ENCODE results near the gene GH1.
A peak's percentile ranks its signal among the peaks of the same experiment; 100 is the strongest.
"Not testable (repeated sequence)": the region's sequence is repeated elsewhere in the genome, so short reads cannot be mapped to it uniquely, and the experiment has no call there.

GH1 gene

DNA sequence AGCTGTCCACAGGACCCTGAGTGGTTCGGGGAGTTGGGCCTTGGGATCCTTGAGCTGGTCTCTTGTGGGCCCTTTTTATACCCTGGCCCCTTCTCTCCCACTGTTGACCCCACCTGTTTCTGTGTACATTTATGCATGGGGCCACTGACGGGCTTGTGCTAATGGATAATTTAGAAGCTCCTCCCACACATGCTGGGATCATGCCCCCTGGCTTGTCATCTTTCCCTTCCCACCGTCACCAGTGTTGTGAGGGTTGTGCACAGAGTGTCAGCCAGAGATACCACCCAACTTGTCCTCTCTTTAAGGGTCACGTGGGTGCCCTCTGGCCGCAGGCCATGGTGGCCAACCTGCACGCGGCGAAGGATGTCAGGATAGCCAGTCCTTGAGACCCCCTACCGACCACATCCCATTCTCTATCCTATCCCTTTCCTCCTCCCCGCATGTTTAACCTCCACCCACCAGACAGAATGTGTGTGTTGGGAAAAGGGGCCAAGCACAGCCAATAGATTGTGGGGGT is at the start of gene GH1:
Gene GH1, minus strand, starts transcription at position 51 of the 517 bp plus-strand sequence. CDS start 63 bp downstream, outside the sequence.
- H2AFZ ChIP-seq; H3K27ac ChIP-seq; H3K27me3 ChIP-seq (ENCODE audit: control insufficient read depth, insufficient read depth, low read length); H3K4me1 ChIP-seq; H3K4me2 ChIP-seq (ENCODE audit: low read length); H3K79me2 ChIP-seq; H3K9me3 ChIP-seq (ENCODE audit: control insufficient read depth, low read length); H3K4me3 ChIP-seq (ENCODE audit: low read depth, low read length); H3K9ac ChIP-seq; H3K36me3 ChIP-seq (ENCODE audit: control insufficient read depth, insufficient read depth, low read length): not testable (repeated sequence)

DNA sequence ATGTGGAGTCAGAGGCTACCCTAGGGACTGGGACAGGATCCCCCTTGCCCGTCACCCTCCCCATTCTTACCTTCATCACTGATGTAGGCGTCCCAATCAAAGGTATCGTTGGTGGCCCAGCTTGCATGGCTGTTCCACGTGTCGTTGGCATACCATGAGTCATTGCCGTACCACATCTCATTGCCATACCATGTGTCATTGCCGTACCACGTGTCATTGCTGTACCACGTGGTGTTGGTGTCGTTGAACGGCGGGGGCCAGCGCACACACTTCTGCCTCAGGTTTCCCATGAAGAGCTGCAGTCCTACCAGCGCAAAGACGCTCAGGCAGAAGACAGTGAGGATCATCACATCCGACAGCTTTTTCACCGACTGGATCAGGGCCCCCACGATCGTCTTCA is 49.3 kb upstream of the GH1 start:
- Histone ChIP-seq H2AFZ (no peak overlapping the region), H3K27ac (no peak overlapping the region), H3K4me1 (no peaks in the 10 kb centered on the region), H3K27me3 (ENCODE audit: control insufficient read depth, insufficient read depth, low read length) (no peaks in the 10 kb centered on the region), H3K79me2 (no peaks in the 10 kb centered on the region), H3K9me3 (ENCODE audit: control insufficient read depth, low read length) (no peaks in the 10 kb centered on the region), H3K36me3 (ENCODE audit: control insufficient read depth, insufficient read depth, low read length) (no peaks in the 10 kb centered on the region), H3K4me3 (ENCODE audit: low read depth, low read length) (no peak overlapping the region), H3K4me2 (ENCODE audit: low read length) (no peak overlapping the region), H3K9ac (no peak overlapping the region)
- TF ChIP-seq, protein P1, sequence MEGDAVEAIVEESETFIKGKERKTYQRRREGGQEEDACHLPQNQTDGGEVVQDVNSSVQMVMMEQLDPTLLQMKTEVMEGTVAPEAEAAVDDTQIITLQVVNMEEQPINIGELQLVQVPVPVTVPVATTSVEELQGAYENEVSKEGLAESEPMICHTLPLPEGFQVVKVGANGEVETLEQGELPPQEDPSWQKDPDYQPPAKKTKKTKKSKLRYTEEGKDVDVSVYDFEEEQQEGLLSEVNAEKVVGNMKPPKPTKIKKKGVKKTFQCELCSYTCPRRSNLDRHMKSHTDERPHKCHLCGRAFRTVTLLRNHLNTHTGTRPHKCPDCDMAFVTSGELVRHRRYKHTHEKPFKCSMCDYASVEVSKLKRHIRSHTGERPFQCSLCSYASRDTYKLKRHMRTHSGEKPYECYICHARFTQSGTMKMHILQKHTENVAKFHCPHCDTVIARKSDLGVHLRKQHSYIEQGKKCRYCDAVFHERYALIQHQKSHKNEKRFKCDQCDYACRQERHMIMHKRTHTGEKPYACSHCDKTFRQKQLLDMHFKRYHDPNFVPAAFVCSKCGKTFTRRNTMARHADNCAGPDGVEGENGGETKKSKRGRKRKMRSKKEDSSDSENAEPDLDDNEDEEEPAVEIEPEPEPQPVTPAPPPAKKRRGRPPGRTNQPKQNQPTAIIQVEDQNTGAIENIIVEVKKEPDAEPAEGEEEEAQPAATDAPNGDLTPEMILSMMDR (IDR thresholded peaks at IDR 0.05) = no peak

DNA sequence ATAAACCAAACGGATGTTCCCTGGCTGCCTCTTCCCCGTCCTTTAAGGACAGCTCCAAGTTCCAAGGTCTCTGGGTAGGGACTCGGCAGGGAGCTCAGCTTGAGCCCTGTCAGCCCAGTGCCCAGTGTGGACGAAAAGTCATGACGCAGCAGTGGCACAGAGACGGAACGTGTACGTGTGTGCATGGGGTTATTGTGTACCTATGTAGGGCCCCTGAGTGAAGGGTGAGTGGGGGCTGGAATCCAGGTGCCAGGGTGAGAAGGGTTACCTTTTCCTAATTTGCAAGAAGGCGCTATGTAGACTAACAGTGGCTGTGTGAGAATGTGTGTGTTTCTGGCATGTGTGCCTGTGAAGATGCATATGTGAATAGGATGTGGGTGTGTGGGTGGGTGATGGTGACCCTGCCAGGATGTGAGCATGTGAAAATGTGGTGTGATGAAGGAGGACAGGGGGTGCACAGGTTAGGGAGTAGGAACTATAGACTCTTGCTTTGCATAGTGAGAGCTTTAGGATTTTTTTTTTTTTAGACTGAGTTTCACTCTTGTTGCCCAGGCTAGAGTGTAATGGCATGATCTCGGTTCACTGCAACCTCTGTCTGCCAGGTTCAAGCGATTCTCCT is 48.1 kb upstream of the GH1 start:
- H3K27me3 ChIP-seq (ENCODE audit: control insufficient read depth, insufficient read depth, low read length) = no peaks in the 10 kb centered on the region
- no peak overlapping the region for H3K4me2 ChIP-seq (ENCODE audit: low read length)
- no peak overlapping the region for H3K9ac ChIP-seq
- H3K4me1 ChIP-seq = no peaks in the 10 kb centered on the region
- H3K9me3 ChIP-seq (ENCODE audit: control insufficient read depth, low read length) = no peaks in the 10 kb centered on the region
- no peak overlapping the region for H2AFZ ChIP-seq
- H3K36me3 ChIP-seq (ENCODE audit: control insufficient read depth, insufficient read depth, low read length) = no peaks in the 10 kb centered on the region
- H3K4me3 ChIP-seq (ENCODE audit: low read depth, low read length) = no peak overlapping the region
- no peaks in the 10 kb centered on the region for H3K79me2 ChIP-seq
- TF ChIP-seq, protein P1 (IDR thresholded peaks at IDR 0.05) = no peak
- no peak overlapping the region for H3K27ac ChIP-seq

DNA sequence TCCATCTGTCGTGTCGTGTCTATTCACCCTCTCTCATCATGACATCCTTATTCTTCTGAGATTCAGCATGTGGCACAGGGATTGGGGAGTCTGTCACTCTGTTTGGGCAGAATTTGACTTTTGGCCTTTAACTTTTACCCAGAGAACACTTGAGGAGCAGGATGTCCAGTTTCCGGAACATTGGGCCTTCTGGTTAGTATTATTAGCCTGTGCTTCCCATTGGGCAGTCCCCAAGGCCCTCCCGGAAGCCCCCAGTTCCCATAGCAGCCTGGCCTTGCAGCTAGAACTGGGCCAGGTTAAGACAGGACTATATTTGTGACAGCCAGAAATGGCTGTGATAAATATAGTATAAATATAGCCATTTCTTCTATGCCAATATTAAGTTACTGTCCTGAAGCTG is 44.5 kb upstream of the GH1 start:
- Histone ChIP-seq H2AFZ (no peak overlapping the region), H3K27ac (peak overlapping the region; percentile 69), H3K79me2 (no peaks in the 10 kb centered on the region), H3K4me2 (ENCODE audit: low read length) (no peak overlapping the region), H3K27me3 (ENCODE audit: control insufficient read depth, insufficient read depth, low read length) (no peaks in the 10 kb centered on the region), H3K4me3 (ENCODE audit: low read depth, low read length) (no peak overlapping the region), H3K36me3 (ENCODE audit: control insufficient read depth, insufficient read depth, low read length) (no peaks in the 10 kb centered on the region), H3K4me1 (no peaks in the 10 kb centered on the region), H3K9ac (no peak overlapping the region), H3K9me3 (ENCODE audit: control insufficient read depth, low read length) (no peaks in the 10 kb centered on the region)
- TF ChIP-seq, protein P1 (IDR thresholded peaks at IDR 0.05) = no peak

DNA sequence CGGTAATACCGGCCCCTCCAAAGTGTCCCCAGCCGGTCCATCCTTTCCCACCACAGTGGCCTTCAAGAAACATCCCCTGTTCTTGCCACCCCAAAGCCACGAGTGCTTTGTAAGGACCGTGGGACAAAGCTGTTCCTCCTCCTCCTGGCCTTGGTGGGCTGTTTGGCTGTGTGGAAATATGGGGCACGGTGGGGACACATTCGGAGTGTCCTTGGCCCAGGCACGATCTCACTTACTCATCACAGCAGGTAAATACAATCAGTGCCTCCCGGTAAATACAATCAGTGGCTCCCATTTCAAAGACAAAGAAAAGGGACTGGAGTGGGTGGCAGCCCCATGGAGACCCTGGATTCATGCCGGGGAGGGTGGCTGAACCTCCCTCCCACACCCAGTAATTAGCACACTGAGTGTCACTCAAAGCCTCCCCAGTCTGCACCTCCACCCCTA is 43.7 kb upstream of the GH1 start:
- Histone ChIP-seq H3K9ac (no peak overlapping the region), H3K27ac (peak overlapping the region; percentile 61)

More for the DNA sequence above, 43.7 kb upstream of the GH1 start:
- H3K4me2 ChIP-seq (ENCODE audit: low read length) = no peak overlapping the region
- no peaks in the 10 kb centered on the region for H3K79me2 ChIP-seq
- H3K36me3 ChIP-seq (ENCODE audit: control insufficient read depth, insufficient read depth, low read length) = no peaks in the 10 kb centered on the region
- H3K27me3 ChIP-seq (ENCODE audit: control insufficient read depth, insufficient read depth, low read length) = no peaks in the 10 kb centered on the region
- TF ChIP-seq, protein P1 (IDR thresholded peaks at IDR 0.05) = no peak
- no peaks in the 10 kb centered on the region for H3K9me3 ChIP-seq (ENCODE audit: control insufficient read depth, low read length)
- H2AFZ ChIP-seq = no peak overlapping the region
- no peaks in the 10 kb centered on the region for H3K4me1 ChIP-seq
- H3K4me3 ChIP-seq (ENCODE audit: low read depth, low read length) = no peak overlapping the region
